Bronchial epithelial cell (primary cell): ENCODE measurements around the gene FAM124B. TPM values are rescaled to one million over a fixed set of nuclear protein-coding genes. Genes with fewer than 3 reads are reported as not detected.

Source experiments
- DNase-seq: peaks from one replicate; pipeline ENCODE4 v3.0.0-alpha.2; 2010; ENCODE audit warnings: low read depth
- FAIRE-seq: peaks from 2 replicates; lab custom pipeline; 2011; peaks lifted over from hg19 to GRCh38; lab: Jason Lieb, UNC
- H3K27me3 ChIP-seq: 2 replicates; pipeline ENCODE4 v1.5.1; 2011; ENCODE audit warnings: low read length; ENCODE audit not compliant: control insufficient read depth, insufficient read depth
- H3K36me3 ChIP-seq: 2 replicates; pipeline ENCODE4 v1.5.1; 2011; ENCODE audit warnings: low read length; ENCODE audit not compliant: control insufficient read depth, insufficient read depth
- H3K4me3 ChIP-seq: 2 replicates; pipeline ENCODE4 v1.5.1; 2011; ENCODE audit warnings: mild to moderate bottlenecking, low read depth, low read length, control low read depth
- CTCF ChIP-seq: IDR thresholded peaks from 2 replicates; pipeline ENCODE4 v1.5.1; 2011; ENCODE audit warnings: mild to moderate bottlenecking, moderate library complexity, low read length, control low read depth, inconsistent platforms; ENCODE audit not compliant: insufficient read depth, severe bottlenecking
- total RNA-seq: library from RNA; depleted of rRNA; stranded (reverse); fragments of >200 nt; gene quantifications from 2 replicates; pipeline ENCODE4 v1.2.1, GENCODE V29; 2014

Gene FAM124B
- total RNA-seq, 1 donor from 2014 or later = not detected

- no peaks in the 10 kb centered on the region for H3K36me3 ChIP-seq
- FAIRE-seq = no peak
- no peak overlapping the region for H3K4me3 ChIP-seq
- DNase-seq = no peak
- no peak for TF ChIP-seq CTCF
- H3K27me3 ChIP-seq = no peaks in the 10 kb centered on the region
Measured at GRCh38 chr2:224405412-224405811, 3.5 kb upstream of the FAM124B start.

DNA sequence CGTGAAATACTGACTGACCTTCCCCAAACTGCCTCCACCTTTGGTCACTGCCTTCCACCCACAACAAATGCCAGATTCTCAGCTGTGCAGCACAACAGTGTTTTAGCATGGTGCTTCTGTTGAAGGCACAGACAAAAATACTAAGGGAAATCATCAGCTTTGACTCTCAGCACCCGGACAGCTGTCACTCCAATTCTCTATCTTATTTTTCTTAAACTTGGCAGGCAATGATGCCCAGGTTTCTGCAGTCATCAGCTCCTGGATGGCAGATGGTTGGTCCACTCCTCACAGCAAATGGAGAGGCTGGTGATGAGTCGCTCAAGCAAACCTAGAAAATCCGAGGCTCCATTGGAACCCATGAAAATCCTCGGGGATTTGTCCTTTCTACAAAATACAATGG, 2.9 kb upstream of the FAM124B start:
- DNase-seq (no peak), FAIRE-seq (no peak)
- Histone ChIP-seq H3K4me3 (no peak overlapping the region), H3K27me3 (no peaks in the 10 kb centered on the region), H3K36me3 (no peaks in the 10 kb centered on the region)
- no peak for TF ChIP-seq CTCF

DNA sequence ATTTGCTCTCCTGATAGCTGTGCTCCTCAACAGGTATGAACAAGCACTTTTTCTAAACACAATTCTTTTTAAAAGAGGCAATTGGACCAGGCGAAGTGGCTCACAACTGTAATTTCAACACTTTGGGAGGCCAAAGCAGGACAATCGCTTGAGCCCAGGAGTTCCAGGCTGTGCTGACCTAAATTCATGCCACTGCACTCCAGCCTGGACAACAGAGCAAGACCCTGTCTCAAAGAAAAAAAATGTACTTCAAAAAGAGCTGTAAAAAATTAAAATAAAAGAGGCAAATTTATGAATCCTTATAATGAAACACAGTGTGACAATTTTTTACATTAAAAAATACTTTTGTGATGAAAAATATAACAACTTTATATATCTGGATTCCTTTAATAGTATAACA, 1.8 kb upstream of the FAM124B start:
- DNase-seq (no peak), FAIRE-seq (no peak)
- no peak for TF ChIP-seq CTCF
- Histone ChIP-seq H3K4me3 (no peak overlapping the region), H3K27me3 (no peaks in the 10 kb centered on the region), H3K36me3 (no peaks in the 10 kb centered on the region)

DNA sequence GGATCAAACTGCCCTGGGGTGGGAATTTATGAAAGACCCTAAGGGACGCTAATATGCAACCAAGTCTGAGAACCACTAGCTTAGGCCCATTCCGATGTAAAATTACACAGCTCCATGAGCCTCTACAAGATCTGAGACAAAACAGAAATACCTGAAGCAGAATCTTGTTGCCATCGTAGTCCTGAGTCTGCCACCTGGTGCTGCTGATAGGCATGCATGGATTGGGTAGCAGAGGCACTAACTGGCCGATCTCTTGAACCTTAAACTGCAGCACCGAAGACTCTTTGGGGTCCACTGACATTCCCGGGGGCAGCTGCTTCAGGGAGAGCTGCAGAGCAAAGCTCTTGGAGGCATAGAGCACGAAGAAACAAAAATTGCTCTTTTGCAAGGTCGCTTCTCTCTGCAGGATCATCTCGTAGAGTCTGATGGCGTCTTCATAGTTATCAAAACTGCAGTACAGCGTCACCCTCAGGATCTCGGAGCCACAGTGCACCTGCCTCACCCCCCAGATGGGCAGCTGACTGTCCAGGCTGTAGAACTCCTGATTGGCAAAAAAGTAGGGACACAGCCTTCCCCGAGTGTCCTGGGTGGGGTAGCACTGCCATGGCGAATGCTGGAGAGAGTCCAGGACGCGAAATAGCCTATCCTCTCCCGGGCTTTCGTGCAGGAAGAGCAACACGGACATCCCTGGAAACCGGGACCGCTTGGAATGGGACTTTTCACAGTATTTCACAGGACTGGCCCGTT, 848 bp downstream of the FAM124B start:
- no peak for TF ChIP-seq CTCF
- H3K36me3 ChIP-seq = no peaks in the 10 kb centered on the region
- no peaks in the 10 kb centered on the region for H3K27me3 ChIP-seq
- FAIRE-seq (no peak), DNase-seq (no peak)
- H3K4me3 ChIP-seq = no peak overlapping the region

GRCh38 chr2:224400174-224400810, 1.6 kb downstream of the FAM124B start:
- DNase-seq (no peak), FAIRE-seq (no peak)
- Histone ChIP-seq H3K27me3 (no peaks in the 10 kb centered on the region), H3K4me3 (no peak overlapping the region), H3K36me3 (no peaks in the 10 kb centered on the region)
- TF ChIP-seq CTCF = no peak
